GM10266 (cell line): ENCODE measurements around the gene IL6.
"Not testable (repeated sequence)": the region's sequence is repeated elsewhere in the genome, so short reads cannot be mapped to it uniquely, and the experiment has no call there.

Source experiments
- DNase-seq: peaks from one replicate; pipeline ENCODE4 v3.0.0; 2012; ENCODE audit errors: extremely low spot score
- CTCF ChIP-seq: IDR thresholded peaks from 2 replicates; pipeline ENCODE4 v1.5.1; 2012; ENCODE audit warnings: mild to moderate bottlenecking, low read depth; ENCODE audit not compliant: control insufficient read depth, insufficient read depth; ENCODE audit errors: missing control alignments

The IL6 gene

DNA sequence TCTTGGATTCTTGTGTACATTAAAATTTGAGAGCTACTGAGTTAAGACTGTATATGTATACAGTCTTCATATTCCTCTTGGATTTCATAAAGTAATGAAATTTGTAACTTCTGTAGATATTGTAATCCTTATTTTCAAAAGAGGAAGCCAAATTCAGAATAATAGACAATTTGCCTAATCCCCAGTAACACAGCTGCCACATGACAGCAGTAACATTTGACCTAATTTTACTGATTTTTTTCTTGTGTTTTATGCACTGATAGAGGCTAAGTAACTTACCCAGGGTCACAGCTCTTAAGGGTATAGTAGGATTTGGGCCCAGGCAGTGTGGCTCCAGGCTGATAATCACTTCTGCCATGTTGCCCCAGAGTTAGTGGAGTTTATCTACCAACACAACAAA, 40.4 kb upstream of the IL6 start:
- DNase-seq: no peak
- no peak for TF ChIP-seq CTCF

- no peak for DNase-seq
- TF ChIP-seq CTCF: no peak
These were observed 38.9 kb upstream of the IL6 start for GRCh38 chr7:22688084-22688483.

- not testable (repeated sequence) for DNase-seq
These were observed 38.1 kb upstream of the IL6 start for GRCh38 chr7:22688934-22689333.

DNA sequence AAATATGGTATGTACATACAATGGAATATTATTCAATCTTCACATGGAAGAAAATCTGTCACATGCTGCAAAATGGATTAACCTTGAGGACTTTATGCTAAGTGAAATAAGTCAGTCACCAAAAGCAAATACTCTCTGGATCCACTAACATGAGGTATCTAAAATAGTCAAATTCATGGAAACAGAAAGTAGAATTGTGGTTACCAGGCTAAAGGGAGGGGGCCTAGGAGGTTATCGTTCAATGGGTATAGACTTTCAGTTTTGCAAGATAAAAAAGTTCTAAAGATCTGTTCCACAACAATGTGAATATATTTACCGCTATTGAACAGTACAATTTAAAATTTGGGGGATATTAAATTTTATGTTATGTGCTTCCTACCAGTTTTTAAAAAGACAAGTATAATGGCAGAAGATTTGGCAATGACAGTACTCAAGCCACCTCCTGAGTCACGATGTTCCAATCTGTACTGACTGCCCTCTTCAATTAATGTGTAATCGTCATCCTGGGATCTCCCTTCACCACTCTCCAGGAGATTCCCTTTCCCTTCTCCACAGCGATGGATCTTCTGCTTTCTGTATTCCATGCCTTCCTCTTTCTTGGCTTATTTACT, 32.3 kb upstream of the IL6 start:
- no peak for TF ChIP-seq CTCF
- DNase-seq: no peak

DNA sequence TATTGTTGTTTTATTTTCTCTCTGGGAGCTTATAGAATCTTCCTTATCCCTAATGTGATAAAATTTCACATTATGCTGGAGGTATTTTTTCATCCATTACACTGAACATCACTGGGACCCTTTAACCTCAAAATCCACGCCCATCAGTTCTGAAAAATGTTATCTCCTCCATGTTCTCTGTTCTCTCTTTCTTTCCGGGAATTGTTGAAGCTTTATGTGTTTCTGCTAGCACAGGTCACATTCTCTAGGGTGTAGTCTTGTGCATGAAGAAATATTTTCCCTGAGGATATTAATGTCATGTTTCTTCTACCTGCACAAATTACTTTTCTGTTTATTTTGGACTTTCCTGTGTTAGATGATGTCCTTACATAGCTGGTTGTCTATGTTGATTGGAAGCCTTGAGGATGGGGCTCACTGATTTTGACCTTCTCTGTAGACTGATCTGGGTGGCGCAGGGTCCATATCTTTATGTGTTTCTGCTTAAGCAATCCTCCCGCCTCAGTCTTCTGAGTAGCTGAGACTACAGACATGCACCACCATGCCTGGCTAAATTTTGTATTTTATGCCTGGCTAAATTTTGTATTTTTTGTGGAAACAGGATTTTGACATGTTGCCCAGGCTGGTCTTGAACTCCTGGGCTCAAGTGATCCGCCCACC, 31.4 kb upstream of the IL6 start:
- DNase-seq: no peak
- no peak for TF ChIP-seq CTCF

DNA sequence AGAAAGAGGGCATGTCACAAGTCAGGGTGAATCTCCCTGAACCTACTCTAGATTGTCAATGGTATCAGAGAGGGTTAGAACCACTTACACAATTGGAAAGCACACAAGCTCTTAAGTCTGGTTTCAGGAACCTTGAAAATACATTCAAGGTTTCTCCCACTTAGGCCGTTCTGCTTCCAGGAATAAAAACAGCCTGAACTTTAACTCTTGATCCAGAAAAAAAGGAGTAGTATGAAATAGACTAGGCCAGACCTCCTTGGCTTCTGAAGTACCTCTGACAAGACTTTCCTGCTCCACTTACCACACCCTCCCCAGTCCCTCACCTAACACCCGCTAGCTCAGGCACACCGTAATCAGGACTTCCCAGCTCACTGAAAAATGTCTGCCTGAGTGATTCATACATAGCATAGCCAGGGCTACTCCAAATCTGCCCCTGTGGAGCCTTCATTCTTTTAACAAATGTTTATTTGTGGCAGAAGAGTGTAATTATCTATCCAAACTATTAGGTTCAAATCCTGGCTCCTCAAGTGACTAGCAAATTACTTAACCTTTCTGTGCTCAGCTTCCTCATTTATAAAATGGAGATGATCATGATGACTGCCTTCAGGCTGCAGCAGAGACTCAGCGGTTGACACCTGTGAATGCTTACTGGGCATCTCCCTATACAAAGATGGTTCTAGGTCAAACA, 30.3 kb upstream of the IL6 start:
- no peak for TF ChIP-seq CTCF
- DNase-seq: no peak

DNA sequence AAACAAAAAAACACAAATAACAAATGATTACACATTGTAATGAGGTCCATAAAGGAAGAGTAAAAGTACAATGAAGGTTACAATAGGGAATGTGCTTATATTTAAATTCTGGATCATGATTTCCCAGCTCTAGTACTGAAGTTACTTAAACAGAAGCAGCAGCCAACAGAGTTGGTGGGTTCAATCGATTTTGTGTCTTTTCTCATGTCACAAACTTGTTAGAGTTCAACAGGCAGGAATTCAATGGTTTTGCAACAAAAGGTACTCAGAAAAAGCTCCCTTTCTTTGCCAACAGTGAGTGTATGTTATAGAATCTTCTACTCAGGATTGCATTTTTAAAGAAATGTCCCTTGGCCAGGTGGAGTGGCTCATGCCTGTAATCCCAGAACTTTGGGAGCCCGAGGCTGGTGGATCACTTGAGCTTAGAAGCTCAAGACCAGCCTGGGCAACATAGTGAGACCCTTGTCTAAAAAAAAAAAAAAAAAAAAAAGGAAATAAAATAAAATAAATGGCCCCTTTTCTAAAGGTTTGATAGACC, 29.6 kb upstream of the IL6 start:
- no peak for TF ChIP-seq CTCF
- DNase-seq: no peak
